GM21786 (cell line): Measurements from ENCODE around the gene CCDC150.

ENCODE experiments used
- ATAC-seq: cut with Tn5 transposase; IDR thresholded peaks from one replicate; pipeline ENCODE4 v1.9.1; 2021; ENCODE audit not compliant: unreplicated experiment

Gene CCDC150

GRCh38 chr2:196759378-196759706, 119.8 kb downstream of the CCDC150 start:
- ATAC-seq = no peak

- ATAC-seq = no peak
These were observed 127.6 kb downstream of the CCDC150 start for GRCh38 chr2:196767101-196767500.
